ENCODE results near the gene DBP. TPM values are rescaled to one million over a fixed set of nuclear protein-coding genes. Genes with fewer than 3 reads are reported as not detected.
"Not testable (repeated sequence)": the region's sequence is repeated elsewhere in the genome, so short reads cannot be mapped to it uniquely, and the experiment has no call there.

The DBP gene
- total RNA-seq, 1 experiment from 2014 or later: 17.2 TPM

DNA sequence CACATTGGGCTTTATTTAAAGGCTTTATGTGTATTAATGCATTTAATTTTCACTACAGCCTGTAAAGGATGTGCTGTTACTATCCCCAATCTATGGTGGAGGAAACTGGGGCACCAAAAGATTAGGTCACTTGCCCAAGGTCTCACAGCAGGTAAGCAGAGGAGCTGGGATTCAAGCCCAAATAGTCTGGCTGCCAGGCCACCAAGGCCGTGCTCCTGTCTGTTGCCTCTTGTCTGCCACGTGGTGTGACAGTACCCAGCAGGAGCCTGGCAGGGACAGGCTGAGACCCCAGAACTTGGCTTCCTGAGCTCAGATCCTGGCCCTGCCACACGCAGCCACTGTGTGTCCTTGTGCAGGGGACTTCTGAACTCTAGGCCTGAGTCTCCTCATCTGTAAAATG, 31.2 kb upstream of the DBP start:
- DNase-seq (ENCODE audit: low read depth): no peak

DNA sequence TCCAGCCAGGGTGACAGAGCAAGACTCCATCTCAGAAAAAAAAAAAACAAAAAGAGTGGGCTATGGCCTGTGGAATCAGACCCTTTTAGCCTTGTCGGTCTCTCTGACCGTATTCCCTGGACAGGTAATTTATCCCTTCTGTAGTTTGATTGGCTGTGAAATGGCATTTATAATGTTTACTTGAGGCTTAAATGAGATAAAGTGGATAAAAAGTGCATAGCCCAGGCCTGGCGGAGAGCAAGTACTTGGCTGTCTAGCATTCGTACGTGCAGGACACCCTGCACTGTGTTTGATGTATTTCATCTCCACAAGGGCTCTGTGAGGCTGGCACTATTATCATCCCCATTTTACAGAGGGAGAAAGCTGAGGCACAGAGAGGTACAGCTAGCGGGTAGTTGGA, 28.6 kb upstream of the DBP start:
- DNase-seq (ENCODE audit: low read depth): no peak

DNA sequence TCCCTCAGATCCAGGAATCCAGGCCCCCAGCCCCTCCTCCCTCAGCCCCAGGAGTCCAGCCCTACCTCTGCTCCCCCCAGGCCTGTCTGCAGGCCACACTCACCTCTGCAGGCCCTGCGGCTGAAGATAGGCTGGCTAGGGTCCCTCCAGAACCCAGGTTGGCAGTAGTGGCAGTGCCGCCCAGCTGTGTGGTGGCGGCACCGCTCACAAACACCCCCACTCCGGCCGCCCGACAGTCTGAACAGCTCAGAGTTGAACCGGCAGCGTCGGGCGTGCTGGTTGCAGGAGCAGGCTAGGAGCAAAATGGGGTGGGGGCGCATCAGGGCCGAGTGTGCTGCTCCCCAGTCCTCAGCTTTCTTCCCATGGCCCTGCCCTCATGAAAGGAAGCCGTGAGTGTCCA, 27.3 kb upstream of the DBP start:
- no peak for DNase-seq (ENCODE audit: low read depth)

DNA sequence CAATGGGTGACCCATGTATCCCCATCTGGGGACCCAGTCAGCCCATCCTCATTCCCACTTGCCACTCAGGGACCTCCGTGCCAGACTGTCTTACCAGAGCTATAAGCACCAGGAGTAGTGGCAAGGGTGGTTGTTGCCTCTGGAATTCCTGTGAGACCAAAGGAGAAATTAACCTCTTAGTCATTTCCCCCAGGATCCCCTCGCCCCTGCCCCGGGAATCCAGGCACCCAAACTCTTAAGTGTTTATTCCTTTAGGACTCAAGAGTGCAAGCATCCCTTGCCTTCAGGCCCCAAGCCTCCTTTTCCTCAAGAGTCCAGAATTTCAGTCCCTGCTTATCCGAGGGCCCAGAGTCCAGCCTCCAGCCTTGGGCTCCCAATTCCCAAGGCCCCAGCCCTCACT, 26.5 kb upstream of the DBP start:
- no peak for DNase-seq (ENCODE audit: low read depth)

DNA sequence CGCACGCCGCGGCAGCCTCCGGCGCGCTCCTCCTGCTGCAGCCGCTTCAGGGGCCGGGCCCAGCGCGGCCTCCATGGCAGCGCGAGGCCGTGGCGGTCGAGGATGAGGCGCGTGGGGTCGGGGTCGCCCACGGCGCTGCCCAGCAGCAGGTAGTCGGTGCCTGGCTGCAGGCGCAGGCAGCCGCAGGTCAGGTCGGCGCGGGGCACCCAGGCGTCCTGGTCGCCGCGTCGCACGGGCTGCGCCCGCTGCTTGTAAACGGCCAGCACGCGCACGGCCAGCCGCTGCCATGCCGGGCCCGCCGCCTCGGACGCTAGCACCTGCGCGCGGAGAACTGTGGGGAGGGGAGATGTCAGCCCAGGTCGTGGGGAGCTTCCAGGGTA, 24.5 kb upstream of the DBP start:
- DNase-seq (ENCODE audit: low read depth): no peak

DNA sequence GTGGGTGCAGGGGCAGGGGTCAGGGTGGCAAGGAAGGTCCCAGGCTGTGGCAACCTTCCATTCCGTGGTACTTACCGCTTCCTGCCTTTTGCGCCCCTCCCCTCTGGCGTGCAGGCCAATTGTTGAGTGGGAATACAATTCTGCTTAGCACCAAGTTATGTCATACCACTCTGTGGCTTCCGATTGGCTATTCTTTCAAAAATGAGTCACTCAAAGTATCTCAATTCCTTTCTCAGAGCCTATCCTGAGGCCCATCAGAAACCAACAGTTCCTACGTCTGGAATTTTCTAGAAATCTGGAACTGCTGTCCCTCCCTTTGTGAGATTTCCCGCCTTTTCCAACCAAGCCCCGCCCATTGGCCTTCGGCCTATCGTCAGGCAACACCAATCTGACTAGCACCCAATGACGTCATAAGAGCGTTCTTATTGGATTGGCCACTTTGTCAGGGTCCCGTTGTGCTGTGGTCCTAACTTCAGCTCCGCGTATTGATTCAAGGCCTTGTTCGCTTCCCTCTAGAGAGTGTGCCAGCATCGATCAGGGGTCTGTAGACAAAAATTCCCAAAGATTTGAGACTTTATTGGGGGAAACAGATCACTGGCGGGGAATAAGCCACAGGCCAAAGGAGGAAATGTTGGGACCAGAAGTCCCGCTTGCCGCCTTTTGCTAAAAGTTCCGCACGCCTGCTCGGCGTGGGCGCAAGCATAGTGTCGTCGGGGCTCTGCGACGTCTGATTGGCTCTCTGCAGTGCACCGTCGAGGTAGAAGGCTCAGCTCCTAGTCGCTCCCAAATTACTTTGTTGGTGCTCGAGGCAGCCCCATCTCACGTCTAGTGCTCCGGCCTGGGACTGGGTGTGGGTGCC, 23.9 kb upstream of the DBP start:
- DNase-seq (ENCODE audit: low read depth): peak; percentile 93

DNA sequence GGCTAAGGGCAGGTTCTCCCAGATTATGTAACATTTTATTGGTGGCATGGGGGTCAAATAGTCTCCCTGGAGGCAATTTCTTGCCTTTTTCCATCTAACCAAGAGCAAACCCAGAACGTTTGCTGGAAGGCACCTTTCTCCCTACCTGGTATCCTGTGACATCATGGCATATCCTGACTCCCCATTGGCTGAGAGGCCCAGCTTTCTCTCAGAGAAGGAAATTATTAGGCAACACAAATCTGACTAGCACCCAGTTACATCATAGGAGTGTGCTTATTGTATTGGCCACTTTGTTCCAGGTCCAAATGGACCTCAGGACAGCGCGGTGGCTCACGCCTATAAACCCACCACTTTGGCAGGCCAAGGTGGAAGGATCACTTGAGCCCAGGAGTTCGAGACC, 22.6 kb upstream of the DBP start:
- no peak for DNase-seq (ENCODE audit: low read depth)

DNA sequence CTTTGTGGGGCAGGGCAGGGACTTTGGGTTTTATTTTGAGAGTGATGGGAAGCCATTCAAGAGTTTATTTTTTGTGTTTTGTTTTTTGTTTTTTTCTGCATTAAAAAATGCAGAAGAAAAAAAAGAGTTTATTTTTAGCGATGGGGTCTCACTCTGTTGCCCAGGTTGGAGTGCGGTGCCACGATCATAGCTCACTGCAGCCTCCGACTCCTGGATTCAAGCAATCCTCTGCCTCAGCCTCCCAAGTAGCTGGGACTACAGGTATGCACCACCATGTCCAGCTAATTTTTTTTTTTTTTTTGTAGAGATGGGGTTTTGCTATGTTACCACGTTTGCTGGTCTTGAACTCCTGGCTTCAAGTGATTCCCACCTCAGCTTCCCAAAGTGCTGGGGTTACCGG, 21.3 kb upstream of the DBP start:
- no peak for DNase-seq (ENCODE audit: low read depth)

DNA sequence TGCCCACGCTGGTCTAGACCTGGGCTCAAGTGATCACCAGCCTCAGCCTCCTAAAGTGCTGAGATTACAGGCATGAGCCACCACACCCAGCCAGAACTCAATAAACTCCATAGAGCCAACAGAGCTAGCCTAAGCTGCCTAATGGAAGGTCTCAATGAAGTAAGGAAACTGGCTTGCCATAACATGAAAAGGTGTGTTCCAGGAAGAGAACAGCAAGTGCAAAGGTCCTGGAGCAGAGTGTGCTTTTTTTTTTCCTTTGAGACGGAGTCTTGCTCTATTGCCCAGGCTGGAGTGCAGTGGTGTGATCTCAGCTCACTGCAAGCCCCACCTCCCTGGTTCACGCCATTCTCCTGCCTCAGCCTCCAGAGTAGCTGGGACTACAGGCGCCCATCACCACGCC, 20.6 kb upstream of the DBP start:
- DNase-seq (ENCODE audit: low read depth): not testable (repeated sequence)

DNA sequence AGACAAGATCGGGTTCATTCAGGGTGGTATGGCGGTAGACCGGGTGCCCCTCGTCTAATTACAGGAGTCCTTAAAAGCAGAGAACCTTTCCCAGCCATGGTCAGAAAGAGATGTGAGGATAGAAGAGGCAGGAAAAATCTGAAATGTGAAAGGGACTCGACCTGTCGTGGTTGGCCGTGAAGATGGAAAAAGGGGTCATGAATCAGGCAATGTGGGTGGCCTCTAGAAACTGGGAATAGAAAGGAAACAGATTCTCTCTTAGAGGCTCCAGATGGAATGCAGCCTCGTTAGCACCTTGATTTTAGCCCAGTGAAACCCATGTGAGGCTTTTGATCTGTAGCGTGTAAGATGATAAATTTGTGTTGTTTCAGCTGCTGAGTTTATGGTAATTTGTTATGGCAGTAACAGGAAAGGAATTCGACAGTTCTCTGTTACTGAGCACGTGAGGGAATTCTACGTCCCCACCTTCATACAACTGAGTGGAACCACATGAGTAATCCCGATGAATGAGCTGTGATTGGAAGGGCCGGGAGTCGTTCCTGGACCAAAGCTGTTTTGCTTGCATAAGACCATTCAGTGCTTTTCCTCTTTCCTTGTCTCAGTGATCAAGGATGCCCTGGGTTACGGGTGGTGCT, 19.8 kb upstream of the DBP start:
- peak; percentile 79 for DNase-seq (ENCODE audit: low read depth)

DNA sequence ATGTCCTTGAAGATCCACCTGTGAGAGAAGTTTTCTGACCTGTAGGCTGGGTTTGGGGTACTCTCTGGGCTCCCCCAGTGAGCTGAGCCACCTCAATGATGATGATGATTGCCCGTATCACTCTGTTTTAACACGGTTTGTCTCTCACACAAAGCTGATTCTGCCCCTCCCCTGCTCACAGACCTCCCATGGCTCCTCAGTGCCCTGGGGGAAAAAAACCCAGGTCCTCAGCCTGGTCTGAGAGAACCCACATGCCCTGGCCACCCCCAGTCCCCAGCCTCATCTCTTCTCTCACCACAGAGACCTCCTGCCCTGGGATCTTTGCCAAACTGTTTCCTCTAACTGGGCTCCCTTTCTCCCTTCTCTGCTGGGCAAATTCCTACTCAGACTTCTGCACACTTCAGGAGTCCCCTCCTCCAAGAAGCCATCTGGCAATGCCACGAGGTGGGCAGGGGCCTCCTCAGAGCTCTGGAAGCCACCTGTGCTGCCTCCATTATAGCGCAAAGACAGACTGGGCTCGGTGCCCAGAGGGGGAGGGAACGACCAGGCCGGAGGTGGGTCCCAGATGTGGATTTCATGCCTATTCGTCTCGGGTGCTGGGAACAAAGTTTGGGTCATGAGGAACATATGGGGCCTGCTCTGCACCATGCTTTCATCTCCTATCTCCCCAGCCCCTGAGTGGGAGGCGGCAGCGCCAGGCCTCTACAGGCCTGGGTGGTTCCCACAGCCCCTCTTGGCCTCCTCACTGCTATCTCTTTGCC, 17.3 kb upstream of the DBP start:
- peak; percentile 76 for DNase-seq (ENCODE audit: low read depth)

DNA sequence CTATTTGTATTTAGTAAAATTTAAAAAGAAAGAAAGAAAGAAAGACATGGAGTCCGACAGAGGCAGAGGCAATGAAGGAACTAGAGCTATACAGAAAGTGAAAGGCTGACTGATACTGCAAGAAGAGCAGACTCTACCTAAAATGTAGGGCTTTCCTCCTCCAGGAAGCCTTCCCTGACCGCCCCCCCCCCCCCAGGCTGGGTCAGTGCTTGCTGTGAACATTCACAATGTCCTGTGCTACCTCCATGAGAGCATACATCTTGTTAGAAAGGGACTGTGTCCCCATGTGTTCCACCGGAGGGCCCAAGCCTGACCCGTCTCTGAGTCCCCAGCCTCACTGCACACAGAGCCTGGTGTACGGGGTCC, 14.5 kb upstream of the DBP start:
- no peak for DNase-seq (ENCODE audit: low read depth)

DNA sequence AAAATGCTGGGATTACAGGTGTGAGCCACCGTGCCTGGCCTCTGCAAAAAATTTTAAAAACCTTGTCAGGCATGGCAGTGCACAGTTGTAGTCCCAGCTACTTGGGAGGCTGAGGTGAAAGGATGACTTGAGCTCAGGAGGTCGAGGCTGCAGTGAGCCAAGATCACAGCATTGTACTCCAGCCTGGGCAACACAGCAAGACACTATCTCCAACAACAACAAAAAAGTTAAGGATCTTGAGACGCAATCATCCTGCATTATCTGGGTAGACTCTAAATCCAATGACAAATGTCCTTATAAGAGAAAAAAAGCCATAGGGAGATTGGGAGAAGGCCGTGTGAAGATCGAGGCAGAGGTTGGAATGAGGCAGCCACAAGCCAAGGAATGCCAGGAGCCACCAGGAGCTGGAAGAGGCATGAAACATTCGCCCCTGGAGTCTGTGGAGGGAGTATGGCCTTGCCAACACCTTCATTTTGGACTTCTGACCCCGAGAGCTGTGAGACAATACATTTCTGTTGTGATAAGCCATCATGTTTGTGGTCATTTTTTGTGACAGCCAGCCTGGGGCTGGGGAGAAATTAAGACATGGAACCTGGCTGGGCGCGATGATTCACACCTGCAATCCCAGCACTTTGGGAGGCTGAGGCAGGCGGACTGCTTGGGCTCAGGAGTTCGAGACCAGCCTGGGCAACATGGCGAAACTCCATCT, 13.9 kb upstream of the DBP start:
- no peak for DNase-seq (ENCODE audit: low read depth)

DNA sequence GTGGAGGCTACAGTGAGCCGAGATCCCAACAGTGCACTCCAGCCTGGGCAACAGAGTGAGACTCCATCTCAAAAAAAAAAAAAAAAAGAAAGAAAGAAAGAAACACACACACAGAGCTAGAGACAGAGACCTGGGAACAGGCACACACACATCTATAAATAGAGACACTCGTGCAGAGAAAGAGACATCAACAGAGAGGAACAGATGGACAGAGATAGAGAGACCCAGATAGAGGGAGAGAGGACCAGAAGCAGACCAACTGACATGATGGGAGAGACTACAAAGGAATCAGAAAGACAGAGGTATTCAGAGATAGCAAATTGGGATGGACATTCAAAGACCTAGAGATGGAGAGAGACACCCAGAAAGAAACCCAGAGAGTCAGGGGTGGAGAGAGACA, 11.0 kb upstream of the DBP start:
- DNase-seq (ENCODE audit: low read depth): no peak

DNA sequence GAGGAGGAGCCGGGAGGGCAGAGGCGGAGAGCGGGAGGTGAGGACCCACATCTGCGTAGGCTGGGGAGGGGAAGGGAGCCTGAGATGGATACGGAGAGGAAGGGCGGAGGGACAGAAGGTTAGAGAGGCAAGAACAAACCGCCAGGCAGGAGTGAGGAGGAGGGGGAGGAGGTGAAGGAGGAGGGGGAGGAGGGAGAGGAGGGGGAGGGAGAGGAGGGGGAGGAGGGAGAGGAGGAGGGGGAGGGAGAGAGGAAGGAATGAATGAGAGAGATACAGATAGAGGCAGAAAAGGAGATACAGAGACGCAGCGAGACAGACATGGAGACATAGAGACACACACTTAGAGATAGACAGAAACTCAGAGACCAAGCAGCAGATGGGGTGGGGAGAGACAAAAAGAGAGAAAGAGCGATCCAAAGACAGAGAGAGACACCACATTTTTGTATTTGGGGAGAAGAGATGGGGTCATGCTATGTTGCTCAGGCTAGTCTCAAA, 9.6 kb upstream of the DBP start:
- peak; percentile 78 for DNase-seq (ENCODE audit: low read depth)

DNA sequence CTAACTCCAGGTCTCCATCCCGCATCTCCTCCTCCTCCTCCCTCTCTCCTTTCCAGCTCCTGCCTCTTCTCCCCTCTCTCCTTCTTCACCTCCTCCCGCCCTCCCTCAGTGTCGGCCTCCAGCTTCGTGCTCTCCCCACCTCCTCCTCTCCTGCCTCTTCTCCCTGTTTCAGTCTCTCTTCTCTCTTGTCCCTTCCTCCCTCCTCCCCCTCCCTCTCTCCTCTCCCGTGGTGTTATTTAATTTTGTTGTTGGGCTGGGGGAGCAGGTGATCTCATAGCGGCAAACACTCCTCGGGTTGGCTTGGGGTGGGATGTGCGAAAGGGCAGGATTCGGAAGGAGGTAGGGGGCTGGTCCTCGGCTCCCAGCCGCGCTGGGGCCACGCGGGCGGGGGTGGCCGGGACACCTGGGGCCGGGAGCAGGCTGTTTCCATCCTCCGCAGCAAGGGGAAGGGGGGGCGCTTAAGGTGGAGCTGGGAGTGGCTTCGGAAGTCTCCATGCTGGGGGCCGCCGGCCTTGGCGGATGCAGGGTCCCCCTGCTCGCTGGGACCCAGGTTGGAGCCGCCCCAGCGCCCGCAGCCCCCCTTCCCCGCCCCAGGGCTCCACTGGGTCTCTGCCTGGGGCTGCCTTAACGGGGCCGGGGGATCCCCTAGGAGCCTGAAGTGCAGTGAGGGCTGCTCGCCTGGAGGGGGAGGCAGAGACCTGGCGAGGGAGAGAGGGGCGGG, 9.0 kb upstream of the DBP start, which contains the start of gene CA11:
Gene CA11 (minus strand): TSS at position 187 of the 721 bp plus-strand sequence. CDS start 555 bp downstream, outside the sequence.
- DNase-seq (ENCODE audit: low read depth): no peak

DNA sequence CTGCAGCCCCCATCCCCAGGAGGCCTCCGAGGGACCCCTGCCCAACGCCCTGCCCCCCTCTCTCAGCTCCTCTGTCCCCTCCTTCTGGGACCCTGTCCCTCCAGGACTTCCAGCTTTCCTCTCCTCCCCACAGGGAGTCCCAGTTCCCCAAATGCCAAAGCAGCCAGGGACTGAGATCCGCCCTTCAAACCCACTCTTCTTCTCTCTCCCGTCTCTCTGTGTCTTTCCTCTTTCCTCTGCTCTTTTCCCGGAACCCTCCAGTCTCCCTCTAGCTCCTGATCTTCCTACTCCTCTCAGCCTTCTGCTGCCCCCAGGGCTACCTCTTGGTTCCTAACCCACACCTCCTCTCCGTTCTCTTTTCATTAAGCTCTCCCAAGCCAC, 8.4 kb upstream of the DBP start:
- no peak for DNase-seq (ENCODE audit: low read depth)

DNA sequence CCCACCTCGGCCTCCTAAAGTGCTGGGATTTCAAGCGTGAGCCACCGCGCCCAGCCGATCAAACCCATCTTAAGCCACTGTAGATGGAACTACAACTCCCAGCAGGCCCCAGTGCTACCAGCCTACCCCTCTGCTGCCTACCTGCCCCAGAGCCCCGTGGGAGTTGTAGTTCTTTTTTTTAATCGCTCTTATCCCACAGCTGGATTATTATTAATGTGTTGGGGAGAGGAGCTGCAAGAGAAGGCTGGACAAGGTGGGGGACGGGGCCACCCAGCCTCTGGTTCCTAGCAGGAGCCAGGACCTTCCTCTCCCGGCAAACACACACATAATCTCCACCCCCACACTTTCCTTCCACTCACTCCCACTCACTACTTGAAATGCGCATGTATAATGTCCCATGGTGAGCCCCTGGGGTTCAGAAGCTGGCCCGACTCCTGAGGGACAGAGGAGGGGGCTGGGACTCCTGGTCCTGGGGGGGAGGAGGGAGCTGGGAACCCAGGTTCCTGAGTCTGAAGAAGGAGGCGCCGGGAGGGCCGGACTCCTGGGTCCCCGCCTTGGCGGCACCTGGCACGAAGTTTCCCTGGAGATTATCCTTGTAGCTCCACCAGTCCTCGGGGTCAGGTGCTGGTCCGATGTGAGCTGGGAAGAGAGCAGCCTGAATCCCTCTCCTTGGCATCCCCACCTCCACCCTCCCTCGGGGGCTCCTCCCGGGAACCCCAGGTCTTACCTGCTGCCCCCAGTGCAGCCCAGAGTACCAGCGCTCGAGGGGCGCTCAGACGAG, 7.8 kb upstream of the DBP start:
- peak; percentile 74 for DNase-seq (ENCODE audit: low read depth)

DNA sequence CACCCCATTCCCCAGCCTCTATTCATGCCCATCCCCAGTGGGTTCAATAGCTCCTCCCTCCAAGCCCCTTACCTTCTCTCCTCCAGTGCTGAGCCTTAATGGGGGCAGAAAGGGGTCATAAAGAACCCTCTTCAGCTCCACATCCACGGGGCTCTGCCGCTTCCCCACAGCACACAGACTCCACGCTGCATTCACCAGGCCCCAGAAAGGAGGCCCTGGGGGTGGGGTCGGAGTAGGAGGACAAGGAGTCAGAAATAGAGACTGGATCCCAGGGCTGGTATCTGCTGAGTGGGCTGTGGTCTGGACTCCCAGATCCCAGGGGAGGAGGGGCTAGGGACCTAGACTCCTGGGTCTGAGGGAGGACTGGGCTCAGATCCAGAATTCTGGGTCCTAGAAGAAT, 7.2 kb upstream of the DBP start:
- no peak for DNase-seq (ENCODE audit: low read depth)

DNA sequence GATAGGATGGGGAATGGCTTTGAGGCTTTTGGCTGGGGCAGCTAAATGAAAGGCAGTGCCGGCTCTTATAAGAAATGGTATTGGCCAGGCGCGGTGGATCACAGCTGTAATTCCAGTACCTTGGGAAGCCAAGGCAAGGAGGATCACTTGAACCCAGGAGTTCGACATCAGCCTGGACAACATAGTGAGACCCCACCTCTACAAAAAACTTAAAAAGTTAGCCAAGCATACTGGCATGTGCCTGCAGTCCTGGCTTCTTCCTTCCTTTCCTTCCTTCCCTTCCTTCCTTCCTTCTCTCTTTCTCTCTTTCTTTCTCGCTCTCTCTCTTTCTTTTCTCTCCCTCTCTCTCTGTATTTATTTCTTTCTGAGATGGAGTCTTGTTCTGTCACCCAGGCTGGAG, 5.7 kb upstream of the DBP start:
- no peak for DNase-seq (ENCODE audit: low read depth)

DNA sequence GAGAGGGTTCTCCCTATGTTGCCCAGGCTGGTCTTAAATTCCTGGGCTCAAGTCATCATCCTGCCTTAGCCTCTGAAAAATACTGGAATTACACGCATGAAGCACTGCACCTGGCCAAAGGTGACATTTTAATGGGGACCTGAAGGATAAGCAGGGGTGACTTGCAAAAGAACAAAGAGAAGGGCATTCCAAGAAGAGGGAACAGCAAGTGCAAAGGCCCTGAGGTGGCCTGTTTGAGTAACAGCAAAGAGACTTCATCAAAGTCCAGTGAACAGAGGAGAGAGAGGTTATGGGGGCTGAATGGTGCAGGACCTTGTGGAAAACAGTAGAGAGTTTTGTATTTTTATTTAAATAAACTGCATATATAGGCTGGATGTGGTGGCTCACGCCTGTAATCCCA, 4.7 kb upstream of the DBP start:
- DNase-seq (ENCODE audit: low read depth): no peak
